Measurements from ENCODE around the gene C2.

C2 gene

GRCh38 chr6:31935021-31935420 lies 7.5 kb downstream of the C2 start:
- no peak for TF ChIP-seq CTCF (IDR thresholded peaks at IDR 0.05; ENCODE audit: low read depth, low read length)
- DNase-seq (ENCODE audit: low read depth, low spot score): no peak
- H3K4me3 ChIP-seq (ENCODE audit: low read depth, low read length): no peak overlapping the region
- in situ Hi-C loops (cut with HindIII; ENCODE audit: low sequenced_read_pairs): no loop called here

- no peak for DNase-seq (ENCODE audit: low read depth, low spot score)
- no peak for TF ChIP-seq CTCF (IDR thresholded peaks at IDR 0.05; ENCODE audit: low read depth, low read length)
- H3K4me3 ChIP-seq (ENCODE audit: low read depth, low read length): no peak overlapping the region
- in situ Hi-C loops (cut with HindIII; ENCODE audit: low sequenced_read_pairs): no loop called here
Observed at GRCh38 chr6:31935823-31936222, 8.3 kb downstream of the C2 start.

- in situ Hi-C loops (cut with HindIII; ENCODE audit: low sequenced_read_pairs): no loop called here
- DNase-seq (ENCODE audit: low read depth, low spot score): peak; percentile 13
- no peak overlapping the region for H3K4me3 ChIP-seq (ENCODE audit: low read depth, low read length)
- no peak for TF ChIP-seq CTCF (IDR thresholded peaks at IDR 0.05; ENCODE audit: low read depth, low read length)
Observed at GRCh38 chr6:31940256-31940664, 12.7 kb downstream of the C2 start.

GRCh38 chr6:31943742-31944141 lies 16.2 kb downstream of the C2 start:
- TF ChIP-seq CTCF (IDR thresholded peaks at IDR 0.05; ENCODE audit: low read depth, low read length): no peak
- in situ Hi-C loops (cut with HindIII; ENCODE audit: low sequenced_read_pairs): no loop called here
- no peak for DNase-seq (ENCODE audit: low read depth, low spot score)
- no peak overlapping the region for H3K4me3 ChIP-seq (ENCODE audit: low read depth, low read length)

GRCh38 chr6:31945154-31945506 lies 17.6 kb downstream of the C2 start:
- H3K4me3 ChIP-seq (ENCODE audit: low read depth, low read length): no peak overlapping the region
- no peak for TF ChIP-seq CTCF (IDR thresholded peaks at IDR 0.05; ENCODE audit: low read depth, low read length)
- in situ Hi-C loops (cut with HindIII; ENCODE audit: low sequenced_read_pairs): no loop called here
- DNase-seq (ENCODE audit: low read depth, low spot score): no peak

GRCh38 chr6:31945507-31946369 lies 18.2 kb downstream of the C2 start, which contains the start of gene CFB:
Gene CFB, plus strand, starts transcription at chr6:31946095. Its CDS starts 127 bp downstream, at chr6:31946222.
- no peak for TF ChIP-seq CTCF (IDR thresholded peaks at IDR 0.05; ENCODE audit: low read depth, low read length)
- in situ Hi-C loops (cut with HindIII; ENCODE audit: low sequenced_read_pairs): no loop called here
- DNase-seq (ENCODE audit: low read depth, low spot score): peak; percentile 70
- H3K4me3 ChIP-seq (ENCODE audit: low read depth, low read length): no peak within 1 kb of the TSS
